WTC11 (cell line): ENCODE measurements around the gene ITGA5. TPM values are rescaled to one million over a fixed set of nuclear protein-coding genes. Genes with fewer than 3 reads are reported as not detected.

ENCODE experiments used
- ATAC-seq: fragments of 200-7000 bp; cut with Tn5 transposase; 2 replicates; pipeline ENCODE4 v1.10.0; 2021; ENCODE audit warnings: mild to moderate bottlenecking, moderate library complexity
- CTCF ChIA-PET: fragments of 300-600 bp; sonication (Branson Sonifier 250); formaldehyde crosslinking; loops from one replicate; lab custom pipeline; 2021; ENCODE audit warnings: antibody characterized with exemption; lab: Charles Lee
- POLR2A ChIA-PET: fragments of 350-600 bp; sonication (Branson Sonifier 250); formaldehyde crosslinking; loops from one replicate; lab custom pipeline; 2021; ENCODE audit warnings: antibody characterized with exemption; lab: Charles Lee
- DNase-seq: peaks from one replicate; pipeline ENCODE4 v3.0.0; 2021; ENCODE audit warnings: low spot score
- H3K27ac Mint-ChIP-seq: 2 replicates; pipeline ENCODE4 v1.8.0; 2021; ENCODE audit warnings: mixed read lengths
- H3K27me3 Mint-ChIP-seq: 2 replicates; pipeline ENCODE4 v1.8.0; 2021; ENCODE audit warnings: low read depth, mild to moderate bottlenecking, moderate library complexity, mixed read lengths
- H3K36me3 Mint-ChIP-seq: 2 replicates; pipeline ENCODE4 v1.8.0; 2021; ENCODE audit warnings: mixed read lengths
- H3K4me1 Mint-ChIP-seq: 2 replicates; pipeline ENCODE4 v1.8.0; 2022; ENCODE audit warnings: mixed read lengths
- H3K4me3 Mint-ChIP-seq: 2 replicates; pipeline ENCODE4 v1.8.0; 2021; ENCODE audit warnings: mild to moderate bottlenecking, moderate library complexity, mixed read lengths
- H3K9me3 Mint-ChIP-seq: 2 replicates; pipeline ENCODE4 v1.8.0; 2021; ENCODE audit warnings: mixed read lengths
- ATF2 ChIP-seq: sonication (generic); formaldehyde crosslinking; IDR thresholded peaks from 2 replicates; pipeline ENCODE4 v1.8.1; 2022; ENCODE audit warnings: low read depth, missing genetic modification reagents, borderline replicate concordance
- ATF3 ChIP-seq: sonication (generic); formaldehyde crosslinking; conservative IDR thresholded peaks from 2 replicates; pipeline ENCODE4 v1.8.1; 2022; ENCODE audit warnings: mild to moderate bottlenecking, missing genetic modification reagents
- CREB1 ChIP-seq: sonication (generic); formaldehyde crosslinking; IDR thresholded peaks from 2 replicates; pipeline ENCODE4 v1.8.0; 2023; ENCODE audit warnings: mild to moderate bottlenecking, missing genetic modification reagents
- CTCF ChIP-seq: fragments of 200-600 bp; IDR thresholded peaks from 2 replicates; pipeline ENCODE4 v1.8.0; 2022; ENCODE audit warnings: antibody characterized with exemption
- FOXK1 ChIP-seq: sonication (generic); formaldehyde crosslinking; IDR thresholded peaks from 2 replicates; pipeline ENCODE4 v1.8.0; 2022; ENCODE audit warnings: mild to moderate bottlenecking, moderate library complexity, missing genetic modification reagents
- FOXP4 ChIP-seq: sonication (generic); formaldehyde crosslinking; IDR thresholded peaks from 2 replicates; pipeline ENCODE4 v1.8.0; 2022; ENCODE audit warnings: mild to moderate bottlenecking, missing genetic modification reagents
- MAX ChIP-seq: sonication (generic); formaldehyde crosslinking; IDR thresholded peaks from 2 replicates; pipeline ENCODE4 v1.8.0; 2022; ENCODE audit warnings: mild to moderate bottlenecking, missing genetic modification reagents
- MLX ChIP-seq: sonication (generic); formaldehyde crosslinking; IDR thresholded peaks from 2 replicates; pipeline ENCODE4 v1.8.1; 2023; ENCODE audit warnings: mild to moderate bottlenecking, missing genetic modification reagents, moderate library complexity
- MYBL2 ChIP-seq: sonication (generic); formaldehyde crosslinking; IDR thresholded peaks from 2 replicates; pipeline ENCODE4 v1.8.1; 2023; ENCODE audit warnings: mild to moderate bottlenecking, moderate library complexity, missing genetic modification reagents
- NR1H2 ChIP-seq: sonication (generic); formaldehyde crosslinking; IDR thresholded peaks from 2 replicates; pipeline ENCODE4 v1.9.0; 2021; ENCODE audit warnings: mild to moderate bottlenecking, moderate library complexity, missing genetic modification reagents
- PRDM15 ChIP-seq: sonication (generic); formaldehyde crosslinking; IDR thresholded peaks from 2 replicates; pipeline ENCODE4 v1.8.0; 2022; ENCODE audit warnings: missing genetic modification reagents
- PRRX2 ChIP-seq: fragments of 250-450 bp; sonication (Bioruptor Pico); IDR thresholded peaks from 2 replicates; pipeline ENCODE4 v1.8.0; 2021; ENCODE audit warnings: mild to moderate bottlenecking
- SOX15 ChIP-seq: fragments of 250-450 bp; sonication (Bioruptor Pico); IDR thresholded peaks from 2 replicates; pipeline ENCODE4 v1.9.0; 2021; ENCODE audit warnings: mild to moderate bottlenecking
- TEAD4 ChIP-seq: sonication (generic); formaldehyde crosslinking; IDR thresholded peaks from 2 replicates; pipeline ENCODE4 v1.8.0; 2022; ENCODE audit warnings: mild to moderate bottlenecking, missing genetic modification reagents
- USF1 ChIP-seq: sonication (generic); formaldehyde crosslinking; IDR thresholded peaks from 2 replicates; pipeline ENCODE4 v1.8.0; 2022; ENCODE audit warnings: mild to moderate bottlenecking, missing genetic modification reagents
- ZBTB21 ChIP-seq: sonication (generic); formaldehyde crosslinking; IDR thresholded peaks from 2 replicates; pipeline ENCODE4 v1.8.1; 2023; ENCODE audit warnings: mild to moderate bottlenecking, missing genetic modification reagents, borderline replicate concordance
- ZNF121 ChIP-seq: sonication (generic); formaldehyde crosslinking; IDR thresholded peaks from 2 replicates; pipeline ENCODE4 v1.8.0; 2023; ENCODE audit warnings: missing genetic modification reagents
- ZNF671 ChIP-seq: fragments of 250-450 bp; sonication (Bioruptor Pico); IDR thresholded peaks from 2 replicates; pipeline ENCODE4 v1.8.0; 2021; ENCODE audit warnings: mild to moderate bottlenecking
- total RNA-seq: library from RNA; stranded (reverse); gene quantifications from 3 replicates; pipeline ENCODE4 v1.2.3, GENCODE V29; 2021

The ITGA5 gene
- total RNA-seq, 1 experiment from 2014 or later: 21.9 TPM

- no peak for TF ChIP-seq MLX (CRISPR knock-in tag)
- no peak for TF ChIP-seq MYBL2 (CRISPR knock-in tag)
- no peak for TF ChIP-seq FOXK1 (CRISPR knock-in tag)
- TF ChIP-seq SOX15 (CRISPR knock-in tag): no peak
- TF ChIP-seq PRRX2 (CRISPR knock-in tag): no peak
- no peak for TF ChIP-seq NR1H2
- TF ChIP-seq CREB1: no peak
These were observed 47.5 kb downstream of the ITGA5 start (continued) for GRCh38 chr12:54371328-54372112.

GRCh38 chr12:54370171-54370730 lies 48.8 kb downstream of the ITGA5 start:
- Mint-ChIP-seq H3K4me3 (peak overlapping the region; percentile 63), H3K4me1 (peaks cover 24% of the 10 kb centered on the region), H3K9me3 (no peaks in the 10 kb centered on the region), H3K27ac (no peak overlapping the region), H3K27me3 (peaks cover 39% of the 10 kb centered on the region), H3K36me3 (peaks cover 20% of the 10 kb centered on the region)
- CTCF ChIA-PET: interaction anchor here (0.6 to 2.9 kb wide), 52 partner anchors 10 to 241 kb away, joined by 3 to 167 read pairs (median 5); partner anchors contain the start of genes COPZ1, GTSF1, NCKAP1L and NFE2
- ATAC-seq: peak; percentile 84
- peak; percentile 89 for DNase-seq
- TF ChIP-seq ZNF121 (CRISPR knock-in tag): no peak
- peak; percentile 44; the same call in 1 of the 2 replicates for TF ChIP-seq MAX (CRISPR knock-in tag)
- TF ChIP-seq ATF2 (CRISPR knock-in tag): no peak
- peak; percentile 98 for TF ChIP-seq CTCF
- POLR2A ChIA-PET: interaction anchor here (0.5 to 1.3 kb wide), 4 partner anchors 11 to 156 kb away, joined by 3 to 8 read pairs (median 4); no protein-coding TSS in a partner anchor

GRCh38 chr12:54369597-54370131 lies 49.4 kb downstream of the ITGA5 start:
- CTCF ChIA-PET: interaction anchor here (0.7 to 2.9 kb wide), 39 partner anchors 10 to 205 kb away, joined by 3 to 167 read pairs (median 7); partner anchors contain the start of genes COPZ1, GTSF1, NFE2 and ZNF385A
- peaks cover 42% of the 10 kb centered on the region for H3K27me3 Mint-ChIP-seq
- H3K9me3 Mint-ChIP-seq: no peaks in the 10 kb centered on the region
- DNase-seq (no peak), ATAC-seq (no peak)
- POLR2A ChIA-PET: interaction anchor here (1.3 kb wide), 1 partner anchor 18 kb away, joined by 8 read pairs; no protein-coding TSS in a partner anchor
- H3K4me1 Mint-ChIP-seq: peaks cover 24% of the 10 kb centered on the region
- peak overlapping the region; percentile 75 for H3K4me3 Mint-ChIP-seq
- H3K36me3 Mint-ChIP-seq: peaks cover 20% of the 10 kb centered on the region
- no peak overlapping the region for H3K27ac Mint-ChIP-seq
- TF ChIP-seq PRDM15 (CRISPR knock-in tag): no peak
- TF ChIP-seq ZBTB21: no peak
- no peak for TF ChIP-seq MYBL2 (CRISPR knock-in tag)
- no peak for TF ChIP-seq FOXP4
- no peak for TF ChIP-seq ZNF671 (CRISPR knock-in tag)
- TF ChIP-seq USF1 (CRISPR knock-in tag): no peak
- TF ChIP-seq ATF3 (CRISPR knock-in tag): no peak
- no peak for TF ChIP-seq TEAD4 (CRISPR knock-in tag)
